ENCODE measurements around the gene CYB5B.

Gene CYB5B

DNA sequence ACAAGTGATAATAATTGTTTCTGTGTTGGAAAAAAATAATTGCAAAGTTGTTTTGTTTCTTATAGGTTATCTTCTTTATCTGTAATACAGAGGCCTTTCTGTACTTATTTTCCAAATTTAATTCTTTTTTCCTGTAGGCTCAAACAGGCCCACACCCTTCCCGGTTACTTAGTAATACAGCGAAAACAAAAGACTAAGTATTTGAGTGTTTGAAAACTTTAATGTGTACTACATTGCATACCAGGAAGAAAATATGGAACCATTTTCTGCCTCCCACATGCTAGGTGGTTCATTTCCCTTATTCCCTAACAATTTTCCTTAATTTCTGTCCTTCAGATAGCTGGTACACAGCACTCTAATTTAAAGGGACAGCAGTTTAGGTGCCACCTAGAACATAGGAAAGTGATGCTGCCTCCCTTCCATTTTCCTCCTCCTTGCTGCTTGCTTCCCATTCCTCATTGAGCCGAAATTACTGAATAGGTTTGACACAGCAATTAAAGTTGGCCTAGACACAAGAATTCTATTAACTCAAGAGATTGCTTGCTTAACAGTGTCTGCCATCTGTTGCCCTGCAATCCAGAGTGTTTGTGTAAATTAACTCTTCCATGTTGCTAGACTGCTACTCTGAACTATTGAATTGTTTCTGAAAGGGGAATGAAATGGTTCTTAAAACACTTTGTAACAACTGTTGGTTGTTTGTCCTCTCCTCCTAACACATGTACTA is 24.2 kb downstream of the CYB5B start:
- DNase-seq: no peak

DNA sequence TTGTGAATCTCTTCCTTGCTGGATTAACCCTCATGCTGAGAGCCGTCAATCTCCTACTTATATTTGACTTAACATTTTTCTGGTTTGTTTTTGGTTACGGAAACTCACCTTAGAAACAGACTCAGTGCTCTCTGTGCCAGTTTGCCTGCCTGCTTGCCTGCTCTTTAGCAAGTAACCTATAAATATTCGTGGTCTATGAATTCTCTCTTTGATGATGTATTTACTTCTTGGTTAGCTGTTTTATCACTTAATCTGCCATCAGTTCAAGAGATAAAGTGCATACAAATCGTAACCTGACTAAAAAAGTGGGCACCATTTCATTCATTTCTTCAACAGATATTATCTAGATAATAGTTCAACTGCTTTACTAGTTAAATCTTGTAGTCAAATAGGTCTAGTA is 26.7 kb downstream of the CYB5B start:
- no peak for DNase-seq

DNA sequence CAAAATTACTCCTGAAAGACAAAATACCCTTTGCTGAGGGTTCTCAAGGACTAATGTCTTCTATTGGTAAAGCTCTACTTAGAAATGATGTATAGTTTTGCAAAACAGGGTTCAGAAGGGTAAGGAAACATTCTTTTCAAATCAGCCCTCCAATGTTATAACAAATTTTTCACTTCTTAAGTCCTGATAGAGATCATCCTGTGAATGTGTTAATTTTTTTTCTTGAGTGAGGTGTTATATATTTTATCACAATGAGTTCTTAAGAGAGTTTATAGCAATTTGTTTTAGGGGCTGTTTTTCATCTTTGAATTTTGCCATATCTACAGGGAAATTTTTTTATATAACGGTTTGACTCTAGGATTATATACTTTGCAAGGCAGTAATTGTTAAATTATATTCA is 29.5 kb downstream of the CYB5B start:
- no peak for DNase-seq

DNA sequence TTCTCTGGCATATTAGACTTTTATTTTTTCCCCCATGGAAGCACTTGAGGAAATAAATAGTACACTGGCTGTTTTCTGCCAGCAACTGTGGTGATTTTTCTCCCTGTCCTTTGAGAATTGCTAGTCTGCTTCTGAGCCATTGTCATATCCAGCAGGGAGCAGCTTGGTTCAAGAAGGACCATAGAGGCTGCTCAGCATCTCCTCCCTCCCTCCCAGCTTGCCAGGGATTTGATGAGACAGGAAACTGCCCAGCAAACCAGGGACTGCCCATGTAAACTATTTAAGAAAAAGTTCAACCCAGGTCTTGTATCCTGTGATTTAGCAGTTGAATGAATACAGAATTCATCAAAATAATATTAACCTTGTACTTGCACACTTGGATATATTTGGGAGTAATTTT is 39.5 kb downstream of the CYB5B start:
- no peak for DNase-seq

DNA sequence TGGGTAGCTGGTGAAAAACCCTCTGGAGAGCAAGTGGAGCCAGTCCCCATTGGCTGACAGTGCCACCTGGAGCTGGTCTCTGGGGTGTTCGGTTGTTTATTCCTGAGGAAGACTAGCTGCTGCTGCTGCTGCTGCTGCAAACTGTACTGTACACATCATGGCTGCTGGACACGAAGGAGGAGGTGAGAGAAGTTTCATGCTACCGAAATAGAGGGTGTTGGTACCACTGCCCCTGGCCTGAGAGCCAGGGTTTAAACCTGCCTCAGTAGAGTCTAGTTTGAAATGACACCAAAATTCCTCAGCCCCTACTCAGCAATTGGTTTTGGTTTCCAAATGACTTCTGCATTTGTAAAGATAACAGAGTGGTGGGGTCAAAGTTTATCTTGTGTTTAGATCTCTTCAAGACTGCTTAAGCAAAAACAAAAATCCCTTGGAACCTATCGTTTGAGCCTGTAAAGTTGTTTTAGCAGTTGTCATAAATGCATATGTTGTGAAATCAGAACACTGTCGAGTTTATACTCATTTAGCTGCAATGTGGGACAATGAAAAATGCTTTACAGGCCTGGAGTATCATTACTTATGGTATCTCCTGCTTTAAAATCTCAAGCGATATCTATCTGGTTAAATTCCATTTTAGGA is 40.8 kb downstream of the CYB5B start:
- DNase-seq: peak in 1 of 2 experiments; percentile 34

DNA sequence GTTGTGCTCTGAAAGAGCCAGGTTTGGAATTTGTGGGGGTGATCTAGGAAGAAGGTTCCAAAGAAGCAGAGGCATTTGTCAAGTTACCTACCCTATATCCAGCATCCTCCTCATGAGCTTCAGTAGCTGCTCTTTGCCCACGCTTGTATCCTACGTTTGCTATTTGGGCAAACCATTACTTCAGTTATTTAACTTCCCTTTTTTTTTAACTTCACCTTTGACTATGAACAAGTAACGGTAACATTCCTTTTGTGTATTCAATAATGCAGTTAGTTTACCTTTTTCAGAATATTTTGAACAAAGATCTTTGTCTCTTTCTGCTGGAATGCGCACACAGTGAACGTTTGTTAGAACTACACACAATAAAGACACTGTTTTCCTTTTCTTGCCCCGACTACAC is 41.5 kb downstream of the CYB5B start:
- DNase-seq: no peak

DNA sequence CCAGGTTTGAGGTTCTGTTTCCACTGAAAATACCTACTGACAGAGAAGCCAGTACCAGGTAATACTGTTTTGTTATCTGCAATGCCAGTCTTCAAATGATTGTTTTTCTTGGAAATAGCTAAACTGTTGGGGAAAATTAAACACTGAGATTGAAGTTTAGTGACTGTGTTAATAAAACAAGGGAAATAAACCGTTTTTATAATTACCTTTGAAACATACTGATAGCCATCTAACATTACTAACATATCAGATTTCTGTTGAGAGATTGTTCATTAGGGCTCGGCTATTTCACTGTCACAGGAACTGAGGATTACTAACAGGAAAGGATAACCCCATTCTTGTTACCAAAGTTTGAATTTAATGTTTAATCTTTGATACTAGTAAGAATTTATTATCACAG is 42.1 kb downstream of the CYB5B start:
- no peak for DNase-seq

DNA sequence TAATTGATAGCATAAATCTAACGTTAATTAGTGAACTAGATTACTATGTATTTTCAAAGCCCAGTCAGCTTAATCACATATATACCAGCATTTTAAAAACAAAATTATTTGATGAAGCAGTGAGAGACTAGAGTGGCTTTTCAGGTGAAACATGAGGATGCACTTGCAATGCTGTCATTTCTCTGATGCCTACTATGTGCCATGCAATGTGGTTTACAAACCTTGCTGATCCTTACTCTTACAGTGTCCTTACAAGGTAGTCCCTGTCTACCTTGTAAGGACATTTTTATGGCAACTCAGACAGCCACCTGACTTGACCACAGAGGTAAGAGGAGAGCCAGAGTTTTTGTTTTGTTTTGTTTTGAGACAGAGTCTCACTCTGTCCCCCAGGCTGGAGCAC is 42.7 kb downstream of the CYB5B start:
- DNase-seq: no peak

DNA sequence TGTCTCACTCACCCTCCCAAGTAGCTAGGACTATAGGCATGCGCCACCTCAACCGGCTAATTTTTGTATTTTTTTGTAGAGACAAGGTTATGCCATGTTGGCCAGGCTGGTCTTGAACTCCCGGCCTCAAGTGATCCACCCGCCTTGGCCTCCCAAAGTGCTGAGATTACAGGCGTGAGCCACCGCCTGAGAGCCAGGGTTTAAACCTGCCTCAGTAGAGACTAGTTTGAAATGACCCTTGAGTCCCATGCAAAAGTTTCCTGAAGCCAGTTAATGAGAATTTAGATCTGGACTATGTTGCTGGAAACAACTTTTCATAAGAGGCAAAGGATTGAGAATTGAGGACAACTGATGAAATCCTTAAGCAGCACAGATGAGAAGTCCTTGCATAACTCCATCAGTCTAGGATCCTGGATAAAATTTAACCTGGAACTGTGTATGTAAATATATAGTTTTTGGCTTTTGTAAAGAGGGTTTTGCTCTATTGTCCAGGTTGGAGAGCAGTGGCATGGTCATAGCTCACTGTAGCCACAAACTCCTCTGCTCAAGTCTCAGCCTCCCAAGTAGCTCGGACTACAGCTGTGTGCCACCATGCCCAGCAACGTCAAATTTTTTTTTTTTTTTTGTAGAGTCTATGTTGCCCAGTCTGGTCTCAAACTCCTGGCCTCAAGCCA is 43.2 kb downstream of the CYB5B start:
- DNase-seq: no peak

DNA sequence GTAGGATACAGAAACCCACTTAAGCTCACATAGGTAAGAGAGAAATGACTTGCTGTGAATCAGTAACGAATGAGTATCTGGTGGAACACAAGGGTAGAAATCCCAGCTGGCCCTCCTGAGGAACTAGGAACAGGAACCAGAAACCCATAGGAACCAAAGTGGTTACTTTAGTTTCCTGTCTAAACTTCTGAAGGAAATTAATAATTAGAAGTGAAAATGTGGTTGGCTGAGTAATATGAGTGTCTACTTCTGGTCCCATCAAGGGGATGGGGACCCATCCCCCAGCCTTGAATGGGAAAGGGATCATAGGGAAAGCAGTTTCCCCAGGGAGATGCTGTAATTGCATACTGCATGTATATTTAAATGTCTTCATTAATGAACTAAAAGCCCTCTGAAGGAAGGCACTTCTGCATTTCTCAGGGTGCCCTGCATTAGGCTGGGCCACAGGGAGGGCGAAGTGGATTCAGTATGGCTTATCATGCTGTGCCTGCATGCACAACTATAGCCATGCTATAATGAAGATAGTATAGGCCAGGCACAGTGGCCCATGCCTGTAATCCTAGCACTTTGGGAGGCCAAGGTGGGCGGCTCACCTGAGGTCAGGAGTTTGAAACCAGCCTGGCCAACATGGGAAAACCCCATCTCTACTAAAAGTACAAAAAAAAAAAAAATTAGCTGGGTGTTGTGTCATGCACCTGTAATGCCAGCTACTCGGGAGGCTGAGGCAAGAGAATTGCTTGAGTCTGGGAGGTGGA is 45.6 kb downstream of the CYB5B start:
- DNase-seq: peak; percentile 54 to 61

DNA sequence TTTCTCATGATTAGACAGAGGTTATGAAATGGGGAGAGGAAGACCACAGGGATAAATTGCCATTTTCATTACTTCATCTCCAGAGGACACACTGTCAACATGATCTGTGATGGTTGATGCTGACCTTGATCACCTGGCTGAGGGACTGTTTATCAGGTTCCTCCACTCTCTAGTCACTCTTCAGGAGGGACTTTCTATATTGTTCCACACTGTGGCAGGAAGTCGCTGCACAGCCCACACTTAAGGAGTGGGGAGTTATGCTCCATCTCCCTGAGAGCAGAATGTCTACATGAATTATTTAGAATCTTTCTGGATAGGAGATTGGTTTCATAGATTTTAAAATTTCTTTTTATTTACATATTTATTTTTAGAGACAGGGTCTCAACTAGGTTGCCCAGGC is 46.7 kb downstream of the CYB5B start:
- no peak for DNase-seq

DNA sequence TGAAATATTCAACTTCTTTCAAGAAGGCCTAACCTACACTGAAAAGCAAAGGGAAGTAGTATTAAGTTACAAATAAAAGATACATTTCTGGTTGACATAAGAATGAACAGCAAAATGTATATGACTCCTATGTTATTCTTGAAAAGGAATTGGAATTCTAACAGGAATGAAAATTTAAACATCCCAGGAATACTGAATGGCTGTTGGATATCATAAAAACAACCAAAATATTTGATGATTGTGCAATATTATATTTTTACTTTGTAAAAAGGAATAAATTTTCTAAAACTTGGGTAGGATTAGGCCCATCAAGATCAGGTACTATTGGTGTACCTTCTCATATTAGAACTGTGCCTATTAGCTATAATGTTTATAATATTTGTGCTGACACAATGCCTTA is 50.0 kb downstream of the CYB5B start:
- no peak for DNase-seq

DNA sequence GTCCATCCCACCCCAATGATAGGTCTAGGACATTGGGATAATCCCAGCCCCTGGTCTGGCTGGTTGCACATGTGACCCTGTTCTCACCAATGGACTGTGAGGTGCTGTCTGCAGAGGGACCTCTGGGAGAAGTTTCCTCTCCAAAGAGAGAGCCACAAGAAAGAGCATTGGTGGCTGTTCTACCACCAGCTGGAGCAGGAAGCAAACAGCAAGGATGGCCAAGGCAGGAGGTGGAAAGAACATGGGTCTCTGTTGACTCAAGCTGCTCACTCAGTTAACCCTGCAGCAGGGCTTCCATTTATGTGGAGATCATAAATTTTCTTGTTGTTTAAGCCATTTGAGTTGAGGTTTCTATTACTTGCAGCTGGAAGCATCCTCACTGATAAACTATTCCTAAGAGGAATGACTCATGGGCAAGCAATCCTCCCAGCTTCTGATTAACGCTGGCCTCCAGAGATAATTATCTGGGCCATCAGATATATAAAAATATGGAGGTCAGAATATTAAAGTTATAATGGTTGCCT is 52.6 kb downstream of the CYB5B start:
- DNase-seq: no peak

DNA sequence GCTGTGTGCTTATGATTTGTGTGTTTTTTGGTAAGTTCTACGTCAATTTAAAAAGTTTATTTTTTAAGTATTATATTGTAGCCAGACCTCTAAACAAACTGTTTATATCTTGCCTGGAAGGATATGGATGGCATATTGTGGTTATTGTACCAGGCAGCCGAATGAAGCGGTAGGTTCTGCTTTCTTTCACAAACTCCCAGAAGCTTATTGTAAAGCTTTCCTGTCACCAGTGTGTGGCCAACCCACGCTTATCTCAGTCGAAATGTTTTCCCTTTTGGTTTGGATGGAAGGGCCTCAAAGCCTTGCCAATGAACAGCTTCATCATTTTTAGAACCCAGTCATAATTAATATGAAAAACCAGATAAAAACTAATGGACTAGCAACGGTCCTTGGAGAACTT is 53.1 kb downstream of the CYB5B start:
- DNase-seq: no peak

DNA sequence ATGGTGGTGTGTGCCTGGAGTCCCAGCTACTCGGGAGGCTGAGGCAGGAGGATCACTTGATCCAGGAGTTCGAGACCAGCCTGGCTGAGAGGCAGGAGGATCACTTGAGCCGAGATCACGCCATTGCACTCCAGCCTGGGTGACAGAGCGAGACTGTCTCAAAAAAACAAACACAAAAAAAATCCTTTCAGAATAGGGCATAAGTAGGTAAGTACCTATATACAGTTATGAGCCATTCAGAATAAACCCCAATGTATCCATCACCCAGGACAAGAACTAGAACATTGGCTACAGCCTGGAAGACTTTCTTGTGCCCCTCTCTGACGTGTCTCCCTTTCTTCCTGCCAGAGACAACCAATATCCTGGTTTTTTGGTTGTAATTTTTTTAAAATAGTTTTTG is 54.3 kb downstream of the CYB5B start:
- DNase-seq: no peak

DNA sequence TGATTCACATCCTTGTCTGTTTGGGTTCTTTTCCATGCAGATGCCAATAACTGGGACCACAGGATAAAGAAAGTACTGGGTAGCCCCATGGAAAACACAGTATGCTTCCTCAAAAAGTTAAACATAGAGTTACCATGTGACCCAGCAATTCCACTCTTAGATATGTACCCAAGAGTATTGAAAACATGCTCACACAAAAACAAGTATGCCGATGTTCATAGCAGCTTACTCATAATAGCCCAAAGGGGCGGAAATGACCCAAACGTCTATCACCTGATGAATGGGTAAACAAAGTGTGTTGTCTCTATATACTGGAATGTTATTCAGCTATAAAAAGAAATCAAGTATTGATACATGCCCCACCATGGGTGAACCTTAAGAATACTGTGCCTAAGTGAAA is 55.4 kb downstream of the CYB5B start:
- no peak for DNase-seq

DNA sequence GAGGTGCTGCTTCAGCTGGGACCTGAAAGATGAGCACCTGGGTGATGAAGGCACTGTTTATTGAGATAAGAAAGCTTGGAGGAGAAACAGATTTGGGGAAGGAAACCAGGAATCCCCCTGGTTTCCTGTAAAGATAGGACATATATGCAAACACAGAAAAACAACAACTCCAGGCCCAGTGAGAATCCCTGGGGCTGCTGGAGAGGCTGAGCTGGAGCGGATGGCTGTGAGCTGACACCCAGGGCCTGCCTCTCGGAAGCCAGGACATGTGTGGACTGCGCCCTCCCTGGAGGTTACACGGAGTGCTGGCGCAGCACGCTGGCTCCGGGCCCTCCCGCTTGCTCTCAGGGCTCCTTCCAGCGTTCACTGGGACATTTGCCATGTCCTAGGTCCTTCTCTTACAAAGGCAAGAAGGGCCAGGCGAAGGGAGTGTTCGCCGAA is 57.5 kb downstream of the CYB5B start:
- no peak for DNase-seq

DNA sequence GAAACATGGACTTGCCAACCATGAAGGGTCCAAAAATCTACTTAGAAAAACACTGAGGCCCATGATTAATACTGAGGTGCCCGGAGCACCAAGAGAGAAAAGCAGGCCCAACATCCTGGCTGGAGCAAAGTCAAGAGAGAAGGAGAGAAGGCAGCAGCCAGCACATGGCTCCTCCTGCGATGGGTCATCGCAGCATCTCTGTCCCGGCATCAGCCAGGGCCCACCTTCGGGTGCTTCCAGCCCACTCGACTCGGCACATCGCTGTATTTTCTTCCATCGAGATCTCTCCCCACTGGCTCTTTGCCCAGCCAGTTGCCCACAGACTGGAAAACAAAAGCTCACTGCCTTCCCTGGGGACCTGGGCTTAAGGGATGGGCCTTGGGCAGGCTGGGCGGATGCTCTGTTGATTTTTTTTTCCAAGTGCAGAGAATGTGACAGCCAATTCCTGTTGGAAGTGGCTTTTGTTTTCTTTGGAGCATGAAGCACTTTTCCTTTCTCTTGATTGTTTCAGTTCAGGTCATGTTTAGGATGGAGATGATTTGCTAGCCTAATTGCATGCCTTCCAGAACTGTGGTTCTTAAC is 58.1 kb downstream of the CYB5B start:
- no peak for DNase-seq

DNA sequence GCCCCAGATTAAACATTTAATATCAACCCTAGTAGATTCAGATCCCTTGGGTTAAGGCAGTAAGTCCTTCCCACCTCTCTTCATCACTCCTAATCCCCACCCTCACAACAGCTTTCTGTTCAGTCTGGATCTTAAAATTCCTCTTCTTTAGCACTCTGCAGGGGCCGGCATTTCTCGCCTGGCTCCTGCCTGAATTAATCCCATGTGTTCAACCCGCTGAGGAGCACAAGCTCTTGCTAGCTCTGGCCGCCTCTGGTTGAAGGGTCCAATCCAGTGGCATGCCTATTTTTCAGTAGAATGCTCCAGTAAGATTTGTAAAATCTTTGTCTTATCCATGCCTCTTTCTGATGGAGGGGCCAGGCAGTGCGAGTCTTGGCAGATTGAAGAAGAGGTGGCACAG is 59.2 kb downstream of the CYB5B start:
- DNase-seq: no peak

DNA sequence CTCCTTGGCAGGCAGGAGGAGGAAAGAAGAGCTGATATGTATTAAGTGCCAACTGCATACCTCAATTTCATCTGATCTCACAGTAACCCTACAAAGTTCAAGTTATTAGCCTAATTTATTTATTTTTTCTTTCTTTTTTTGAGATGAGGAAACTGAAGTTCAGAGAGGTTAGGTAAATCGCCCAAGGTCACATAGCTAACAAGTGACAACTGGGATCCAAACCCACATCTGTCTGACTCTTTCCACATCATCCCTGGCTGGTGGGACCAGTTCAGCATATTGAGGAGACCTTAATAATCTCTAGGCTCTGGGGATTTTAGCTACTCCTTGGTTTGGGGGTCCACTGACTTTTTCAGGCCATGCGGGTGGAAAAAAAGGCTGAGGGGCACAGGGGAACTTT is 60.9 kb downstream of the CYB5B start:
- no peak for DNase-seq

DNA sequence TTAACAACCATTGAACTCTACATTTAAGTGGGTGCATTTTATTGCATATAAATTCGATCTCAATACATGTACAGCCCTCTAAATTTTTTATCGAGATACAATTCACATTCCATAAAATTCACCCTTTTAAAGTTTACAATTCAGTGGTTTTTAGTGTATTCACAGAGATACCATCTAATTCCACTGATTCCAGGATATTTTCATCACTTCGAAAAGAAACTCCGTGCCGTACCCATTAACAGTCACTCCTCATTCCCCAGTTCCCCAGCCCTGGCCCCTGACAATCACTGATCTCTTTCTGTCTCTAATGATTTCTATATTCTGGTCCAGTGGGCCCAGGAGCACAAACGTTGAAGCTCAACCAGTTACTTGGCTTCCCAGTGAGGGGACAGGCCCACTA is 61.4 kb downstream of the CYB5B start:
- no peak for DNase-seq

DNA sequence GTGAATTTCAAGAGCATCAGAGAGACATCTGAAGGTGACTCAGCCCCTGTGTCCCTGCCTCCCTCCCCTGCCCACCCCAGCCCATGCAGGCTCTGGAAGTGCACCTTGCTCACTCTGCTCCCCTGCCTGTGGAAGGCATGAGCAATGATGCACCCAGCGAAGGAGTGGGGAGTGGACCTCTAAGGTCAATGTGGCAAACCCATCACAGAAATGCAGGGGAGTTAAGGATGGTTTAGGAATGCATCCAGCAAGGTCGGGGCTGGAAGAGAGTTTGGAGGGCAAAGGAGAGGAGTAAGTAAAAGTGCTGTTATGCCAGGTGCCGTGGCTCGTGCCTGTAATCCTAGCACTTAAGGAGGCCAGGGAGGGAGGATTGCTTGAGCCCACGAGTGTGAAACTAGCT is 61.9 kb downstream of the CYB5B start:
- no peak for DNase-seq

DNA sequence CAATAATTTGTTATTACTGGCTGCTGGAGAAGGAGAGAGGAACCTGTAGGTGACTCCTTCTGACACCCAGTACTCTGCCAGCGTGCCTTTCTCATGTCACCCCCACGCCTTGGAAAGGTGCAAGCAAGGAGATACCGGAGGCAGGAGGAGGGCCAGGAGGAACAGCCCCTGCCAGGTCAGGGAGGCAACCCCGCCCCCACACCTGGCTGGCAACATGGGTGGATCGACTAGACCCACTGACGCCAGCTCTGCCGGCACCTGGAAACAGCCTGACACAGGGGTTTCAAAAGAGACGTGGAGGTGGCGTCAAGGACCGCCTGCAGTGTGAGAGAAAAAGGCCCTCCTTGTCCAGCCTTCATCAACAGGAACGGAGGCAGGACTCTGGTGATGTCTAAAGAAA is 62.3 kb downstream of the CYB5B start:
- DNase-seq: no peak

All from activated T-cell treated with anti-CD3 and anti-CD28 coated beads, Interleukin-2, amount 50 U/mL, for 48 hours (primary cell).